Mucosa of descending colon (tissue), 3 donors: ENCODE results near the gene MVB12B. TPM values are rescaled to one million over a fixed set of nuclear protein-coding genes. Genes with fewer than 3 reads are reported as not detected.
"Not testable (repeated sequence)": the region's sequence is repeated elsewhere in the genome, so short reads cannot be mapped to it uniquely, and the experiment has no call there.

Experiments used
- ATAC-seq: fragments of 200-7000 bp; cut with Tn5 transposase; one replicate; pipeline ENCODE4 v1.9.1; 2020; ENCODE audit warnings: mild to moderate bottlenecking, moderate library complexity
- DNase-seq, 3 donors: peaks; one replicate each; pipeline ENCODE4 v3.0.0-alpha.2; 2020
- H3K36me3 ChIP-seq: fragments of 200-600 bp; one replicate; pipeline ENCODE4 v1.8.0; 2021; ENCODE audit warnings: low read depth, mild to moderate bottlenecking
- H3K4me1 ChIP-seq: fragments of 200-600 bp; one replicate; pipeline ENCODE4 v1.8.0; 2021; ENCODE audit warnings: low read depth, mild to moderate bottlenecking
- H3K4me3 ChIP-seq: fragments of 200-600 bp; one replicate; pipeline ENCODE4 v1.8.0; 2021; ENCODE audit warnings: mild to moderate bottlenecking
- H3K9me3 ChIP-seq: fragments of 200-600 bp; one replicate; pipeline ENCODE4 v1.8.0; 2021; ENCODE audit warnings: mild to moderate bottlenecking
- intact Hi-C, 2 donors: fragments of 100-400 bp; cut with DNase I in 1 of 2; cut with micrococcal nuclease in 1 of 2; formaldehyde crosslinking; loops; one replicate each; pipeline versions ENCODE4 v1.11.0 to v1.11.1; 2022; cut with DNase I, micrococcal nuclease
- total RNA-seq, 3 donors: library from RNA; stranded (reverse); fragmentation: NEBNext Ultra II Directional in 2 of 3; extraction: Animal tissue kit (Norgen Biotek cat#: 25700) in 2 of 3; gene quantifications; one replicate each; pipeline versions ENCODE4 v1.2.1 to v1.2.4, GENCODE V29; 2021 to 2023
- TF ChIP-seq, protein P1 (sequence below): fragments of 200-600 bp; IDR thresholded peaks from one replicate; pipeline ENCODE4 v1.8.0; 2022; ENCODE audit warnings: antibody characterized with exemption, mild to moderate bottlenecking
- donor health status: DM: no; HTN: no; CAD: no; lungs with moderate emphysema.
- donor health status: DM: no; HTN: no; CAD: no.
- donor health status: DM: no; HTN: yes; CAD: no.

The MVB12B gene
- total RNA-seq, 3 donors from 2014 or later, result 16.8 to 26.4 (median 21.6) TPM

DNA sequence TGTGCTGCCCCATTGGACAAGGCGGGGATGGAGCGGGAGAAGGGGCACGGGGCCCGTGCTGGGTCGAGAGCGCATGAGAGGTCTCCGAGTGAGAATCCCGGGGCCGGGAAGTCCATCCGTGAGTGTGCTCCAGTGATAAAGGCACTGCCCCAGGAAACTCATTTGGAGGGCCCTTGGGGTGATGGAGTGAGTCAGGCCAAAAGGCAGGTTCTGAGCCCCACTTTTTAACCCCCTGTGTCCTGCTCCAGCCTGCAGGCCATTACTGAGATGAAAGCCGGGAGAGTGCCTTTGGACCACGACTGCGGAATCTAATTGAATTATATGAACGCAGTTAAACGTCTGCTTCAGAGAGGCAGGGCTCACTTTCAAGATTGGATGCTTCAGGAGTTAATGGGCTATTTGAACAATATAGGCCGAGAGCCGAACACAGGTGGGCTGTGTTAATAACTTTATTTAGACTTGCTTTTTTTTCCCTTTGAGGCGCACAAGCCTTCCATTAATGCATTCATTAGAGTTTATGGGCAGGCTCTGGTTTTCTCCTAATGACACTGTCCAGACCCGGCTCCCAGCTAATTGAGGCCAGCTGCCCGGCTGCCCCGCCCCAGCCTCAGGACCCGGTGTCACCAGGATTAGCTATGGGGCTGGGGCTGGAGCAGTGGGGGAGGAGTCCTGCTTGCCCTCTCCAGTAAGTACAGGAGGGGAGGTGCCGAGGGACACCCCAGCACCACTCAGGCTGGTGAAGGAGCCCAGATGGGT is 208.0 kb downstream of the MVB12B start:
- no peaks in the 10 kb centered on the region for H3K9me3 ChIP-seq
- ATAC-seq (no peak), DNase-seq (no peak)
- H3K4me3 ChIP-seq, result no peak overlapping the region
- TF ChIP-seq, protein P1, sequence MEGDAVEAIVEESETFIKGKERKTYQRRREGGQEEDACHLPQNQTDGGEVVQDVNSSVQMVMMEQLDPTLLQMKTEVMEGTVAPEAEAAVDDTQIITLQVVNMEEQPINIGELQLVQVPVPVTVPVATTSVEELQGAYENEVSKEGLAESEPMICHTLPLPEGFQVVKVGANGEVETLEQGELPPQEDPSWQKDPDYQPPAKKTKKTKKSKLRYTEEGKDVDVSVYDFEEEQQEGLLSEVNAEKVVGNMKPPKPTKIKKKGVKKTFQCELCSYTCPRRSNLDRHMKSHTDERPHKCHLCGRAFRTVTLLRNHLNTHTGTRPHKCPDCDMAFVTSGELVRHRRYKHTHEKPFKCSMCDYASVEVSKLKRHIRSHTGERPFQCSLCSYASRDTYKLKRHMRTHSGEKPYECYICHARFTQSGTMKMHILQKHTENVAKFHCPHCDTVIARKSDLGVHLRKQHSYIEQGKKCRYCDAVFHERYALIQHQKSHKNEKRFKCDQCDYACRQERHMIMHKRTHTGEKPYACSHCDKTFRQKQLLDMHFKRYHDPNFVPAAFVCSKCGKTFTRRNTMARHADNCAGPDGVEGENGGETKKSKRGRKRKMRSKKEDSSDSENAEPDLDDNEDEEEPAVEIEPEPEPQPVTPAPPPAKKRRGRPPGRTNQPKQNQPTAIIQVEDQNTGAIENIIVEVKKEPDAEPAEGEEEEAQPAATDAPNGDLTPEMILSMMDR, result no peak
- intact Hi-C loops, result no loop called here
- no peaks in the 10 kb centered on the region for H3K4me1 ChIP-seq
- no peaks in the 10 kb centered on the region for H3K36me3 ChIP-seq

DNA sequence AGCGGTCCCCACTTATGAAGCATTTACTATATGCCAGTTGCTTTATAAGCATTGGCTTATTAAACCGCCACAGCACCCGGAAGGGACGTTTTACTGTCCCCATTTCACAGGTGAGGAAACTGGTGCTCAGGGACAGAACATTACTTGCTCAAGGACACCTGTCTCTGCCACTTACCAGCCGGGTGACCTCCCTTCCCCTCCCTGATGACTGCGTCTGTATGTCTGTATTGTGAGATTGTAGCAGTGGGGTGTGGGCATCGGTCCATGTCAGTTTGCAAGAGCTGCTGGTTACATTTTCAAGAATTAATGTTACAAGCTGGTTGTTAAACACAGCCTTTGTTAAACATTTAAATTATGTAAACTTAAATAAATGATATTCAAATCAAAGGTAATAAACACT is 209.5 kb downstream of the MVB12B start:
- H3K9me3 ChIP-seq, result no peaks in the 10 kb centered on the region
- TF ChIP-seq, protein P1, result no peak
- H3K36me3 ChIP-seq, result no peaks in the 10 kb centered on the region
- no peaks in the 10 kb centered on the region for H3K4me1 ChIP-seq
- ATAC-seq, result no peak
- no peak overlapping the region for H3K4me3 ChIP-seq
- DNase-seq, result no peak
- intact Hi-C loops, result no loop called here

DNA sequence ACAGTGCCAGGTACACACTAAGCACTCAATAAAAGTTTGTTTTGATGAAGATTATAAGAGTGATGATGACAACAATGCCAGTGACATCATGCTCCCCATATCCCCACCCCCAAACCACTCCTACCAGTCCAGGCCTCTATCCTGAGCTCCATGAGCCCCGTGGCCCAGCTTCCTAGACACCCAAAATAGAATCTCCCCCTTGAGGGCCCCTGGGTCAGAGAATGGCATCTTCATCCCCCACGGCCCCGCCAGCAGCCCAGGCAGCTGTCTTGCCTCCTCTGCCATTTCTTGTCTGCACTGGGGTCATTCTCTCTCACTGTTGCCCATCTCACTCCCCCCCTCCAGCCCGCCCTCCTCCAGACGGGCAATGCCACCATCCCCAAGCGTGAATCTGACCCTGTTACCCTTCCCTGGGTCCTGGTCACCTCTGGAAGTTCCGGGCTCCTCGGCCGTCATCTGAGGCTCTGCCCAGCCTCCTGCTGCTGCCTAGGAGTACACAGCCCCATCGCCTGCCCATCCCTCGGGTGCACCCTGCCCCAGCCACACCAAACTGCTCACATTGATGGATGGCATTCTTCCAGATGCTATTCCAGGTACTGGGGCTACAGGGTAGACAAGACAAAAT is 210.3 kb downstream of the MVB12B start:
- no peak for DNase-seq
- no peaks in the 10 kb centered on the region for H3K4me1 ChIP-seq
- intact Hi-C loops, result no loop called here

DNA sequence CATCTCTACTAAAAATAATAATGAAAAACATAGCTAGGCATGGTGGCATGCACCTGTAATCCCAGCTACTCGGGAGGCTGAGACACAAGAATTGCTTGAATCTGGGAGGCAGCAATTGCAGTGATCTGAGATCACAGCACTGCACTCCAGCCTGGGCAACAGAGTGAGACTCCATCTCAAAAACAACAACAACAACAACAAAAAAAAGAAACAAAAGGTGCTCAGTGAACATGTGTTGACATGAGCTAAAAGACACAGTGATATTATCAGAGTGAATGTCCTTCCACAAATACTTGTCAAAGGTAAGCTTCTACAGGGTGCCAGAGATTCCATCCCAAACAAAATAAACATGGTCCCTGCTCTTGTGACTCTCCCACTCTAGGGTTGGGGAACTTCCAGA is 211.9 kb downstream of the MVB12B start:
- intact Hi-C loops, result no loop called here
- Histone ChIP-seq H3K4me3 (no peak overlapping the region), H3K4me1 (no peaks in the 10 kb centered on the region), H3K36me3 (no peaks in the 10 kb centered on the region), H3K9me3 (no peaks in the 10 kb centered on the region)
- TF ChIP-seq, protein P1, result no peak
- ATAC-seq (no peak), DNase-seq (no peak)

More for the DNA sequence above, 210.3 kb downstream of the MVB12B start:
- Histone ChIP-seq H3K36me3 (no peaks in the 10 kb centered on the region), H3K4me3 (no peak overlapping the region), H3K9me3 (no peaks in the 10 kb centered on the region)
- no peak for ATAC-seq
- TF ChIP-seq, protein P1, result no peak

DNA sequence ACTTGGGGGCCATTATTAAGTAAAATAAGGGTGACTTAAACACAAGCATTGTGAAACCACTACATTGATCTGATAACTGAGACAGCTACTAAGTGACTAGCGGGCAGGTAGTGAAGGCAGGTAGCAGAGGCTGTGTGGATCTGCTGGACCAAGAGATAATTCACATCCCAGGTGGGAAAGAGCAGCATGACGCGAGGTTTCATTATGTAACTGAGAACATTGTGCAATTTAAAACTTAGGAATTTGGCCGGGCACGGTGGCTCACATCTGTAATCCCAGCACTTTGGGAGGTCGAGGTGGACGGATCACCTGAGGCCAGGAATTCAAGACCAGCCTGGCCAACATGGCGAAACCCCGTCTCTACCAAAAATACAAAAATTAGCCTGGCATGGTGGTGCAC is 213.8 kb downstream of the MVB12B start:
- ATAC-seq, H3K4me1 ChIP-seq, intact Hi-C loops, H3K4me3 ChIP-seq, H3K9me3 ChIP-seq, H3K36me3 ChIP-seq, DNase-seq: not testable (repeated sequence)

DNA sequence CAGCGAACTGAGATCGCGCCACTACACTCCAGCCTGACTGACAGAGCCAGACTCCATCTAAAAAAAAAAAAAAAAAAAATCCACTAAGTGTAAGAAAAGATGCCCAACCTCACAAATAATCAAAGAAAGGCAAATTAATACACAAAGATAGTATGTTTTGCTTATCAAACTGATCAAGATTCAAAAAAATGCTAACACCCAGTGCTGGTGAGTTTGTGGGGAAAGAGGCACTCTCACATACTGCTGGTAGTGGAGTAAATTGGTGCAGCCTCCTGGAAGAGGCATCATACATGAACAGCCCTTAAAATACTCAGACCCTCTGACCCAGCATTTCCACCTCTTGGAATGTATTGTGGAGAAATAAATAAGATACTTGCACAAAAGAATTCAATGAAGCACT is 216.9 kb downstream of the MVB12B start:
- no peaks in the 10 kb centered on the region for H3K9me3 ChIP-seq
- TF ChIP-seq, protein P1, result no peak
- H3K4me3 ChIP-seq, result no peak overlapping the region
- no peaks in the 10 kb centered on the region for H3K4me1 ChIP-seq
- intact Hi-C loops, result no loop called here
- H3K36me3 ChIP-seq, result no peaks in the 10 kb centered on the region
- no peak for DNase-seq
- ATAC-seq, result no peak
